ENCODE measurements around the gene AKAP8L.

GRCh38 chr19:15424121-15424520, 5.3 kb upstream of the AKAP8L start:
- no peak for TF ChIP-seq ATF3 (IDR thresholded peaks at IDR 0.05)
- TF ChIP-seq POLR2AphosphoS5 (IDR thresholded peaks at IDR 0.05; ENCODE audit: low read depth, low read length): no peak
- TF ChIP-seq CTCF (IDR thresholded peaks at IDR 0.05 in 2 of 3, conservative IDR thresholded peaks at IDR 0.05 in 1 of 3; ENCODE audit: borderline replicate concordance in 1 of 3, insufficient read depth in 1 of 3, low read depth in 2 of 3, low read length in 2 of 3): no peak
- no peak for TF ChIP-seq YY1 (IDR thresholded peaks at IDR 0.05; ENCODE audit: extremely low read depth, insufficient replicate concordance, low read depth, low read length)
- no peak for TF ChIP-seq RAD21 (IDR thresholded peaks at IDR 0.05; ENCODE audit: low read depth)
- no peak for TF ChIP-seq CEBPB (IDR thresholded peaks at IDR 0.05; ENCODE audit: low read depth)
- TF ChIP-seq ELF1 (IDR thresholded peaks at IDR 0.05; ENCODE audit: borderline replicate concordance, low read depth): no peak

Data from HCT116 (cell line).